Upper lobe of right lung (tissue), 1 donor: ENCODE measurements around the gene ZNF532. TPM values are rescaled to one million over a fixed set of nuclear protein-coding genes. Genes with fewer than 3 reads are reported as not detected.

ENCODE experiments used
- ATAC-seq: fragments of 200-7000 bp; cut with Tn5 transposase; one replicate; pipeline ENCODE4 v1.9.1; 2020; ENCODE audit warnings: mild to moderate bottlenecking, moderate library complexity
- DNase-seq: peaks from one replicate; pipeline ENCODE4 v3.0.0-alpha.2; 2020
- H3K27ac ChIP-seq: fragments of 200-600 bp; one replicate; pipeline ENCODE4 v1.8.0; 2022
- H3K27me3 ChIP-seq: fragments of 200-600 bp; one replicate; pipeline ENCODE4 v1.8.0; 2022; ENCODE audit warnings: mild to moderate bottlenecking
- H3K36me3 ChIP-seq: fragments of 200-600 bp; one replicate; pipeline ENCODE4 v1.8.0; 2022
- H3K4me1 ChIP-seq: fragments of 200-600 bp; one replicate; pipeline ENCODE4 v1.8.0; 2022
- H3K4me3 ChIP-seq: fragments of 200-600 bp; one replicate; pipeline ENCODE4 v1.8.0; 2022; ENCODE audit warnings: mild to moderate bottlenecking
- H3K9me3 ChIP-seq: fragments of 200-600 bp; one replicate; pipeline ENCODE4 v1.8.0; 2022
- CTCF ChIP-seq: fragments of 200-600 bp; IDR thresholded peaks from one replicate; pipeline ENCODE4 v1.8.0; 2022; ENCODE audit warnings: antibody characterized with exemption
- intact Hi-C: fragments of 100-400 bp; cut with DNase I; formaldehyde crosslinking; loops from one replicate; pipeline ENCODE4 v1.11.0; 2022
- total RNA-seq: library from RNA; stranded (reverse); fragmentation: NEBNext Ultra II Directional; extraction: Animal tissue kit (Norgen Biotek cat#: 25700); gene quantifications from one replicate; pipeline ENCODE4 v1.2.1, GENCODE V29; 2021
- donor health status: DM: no; HTN: yes; CAD: no; lungs with severe emphysema.

The ZNF532 gene
- total RNA-seq, 1 donor from 2014 or later: 56.6 TPM

GRCh38 chr18:59032308-59032707, 167.6 kb downstream of the ZNF532 start:
- H3K36me3 ChIP-seq: no peaks in the 10 kb centered on the region
- TF ChIP-seq CTCF: no peak
- no peak overlapping the region for H3K4me3 ChIP-seq
- intact Hi-C loops: no loop called here
- no peak for DNase-seq
- no peak overlapping the region for H3K27ac ChIP-seq
- no peaks in the 10 kb centered on the region for H3K4me1 ChIP-seq
- no peak for ATAC-seq
- no peaks in the 10 kb centered on the region for H3K27me3 ChIP-seq
- no peaks in the 10 kb centered on the region for H3K9me3 ChIP-seq

- Histone ChIP-seq H3K4me1 (no peaks in the 10 kb centered on the region), H3K36me3 (no peaks in the 10 kb centered on the region), H3K27ac (no peak overlapping the region), H3K4me3 (no peak overlapping the region), H3K9me3 (no peaks in the 10 kb centered on the region), H3K27me3 (no peaks in the 10 kb centered on the region)
- no peak for TF ChIP-seq CTCF
- intact Hi-C loops: no loop called here
- ATAC-seq (no peak), DNase-seq (no peak)
These were observed 168.7 kb downstream of the ZNF532 start for GRCh38 chr18:59033359-59033758.

- TF ChIP-seq CTCF: no peak
- Histone ChIP-seq H3K27me3 (no peaks in the 10 kb centered on the region), H3K4me3 (no peak overlapping the region), H3K9me3 (no peaks in the 10 kb centered on the region), H3K4me1 (no peaks in the 10 kb centered on the region), H3K36me3 (no peaks in the 10 kb centered on the region), H3K27ac (no peak overlapping the region)
- intact Hi-C loops: no loop called here
- no peak for ATAC-seq
- DNase-seq: no peak
These were observed 169.3 kb downstream of the ZNF532 start for GRCh38 chr18:59033974-59034373.

- Histone ChIP-seq H3K9me3 (no peaks in the 10 kb centered on the region), H3K4me3 (no peak overlapping the region), H3K27me3 (no peaks in the 10 kb centered on the region), H3K27ac (no peak overlapping the region), H3K4me1 (no peaks in the 10 kb centered on the region), H3K36me3 (no peaks in the 10 kb centered on the region)
- no peak for DNase-seq
- intact Hi-C loops: no loop called here
- TF ChIP-seq CTCF: no peak
- ATAC-seq: no peak
These were observed 170.9 kb downstream of the ZNF532 start for GRCh38 chr18:59035591-59035990.

Other genes starting within 250 kb of the ZNF532 start
- 0.29 TPM for gene ALPK2, start 235.8 kb upstream of the ZNF532 start, total RNA-seq
- 25.8 TPM for gene MALT1, start 193.4 kb upstream of the ZNF532 start, total RNA-seq